Measurements from ENCODE around the gene GRPEL1. TPM values are rescaled to one million over a fixed set of nuclear protein-coding genes. Genes with fewer than 3 reads are reported as not detected.

Gene GRPEL1
- total and polyA plus RNA-seq, 8 donors, result 11.4 to 53.6 (median 25.5) TPM; not detected in 1

DNA sequence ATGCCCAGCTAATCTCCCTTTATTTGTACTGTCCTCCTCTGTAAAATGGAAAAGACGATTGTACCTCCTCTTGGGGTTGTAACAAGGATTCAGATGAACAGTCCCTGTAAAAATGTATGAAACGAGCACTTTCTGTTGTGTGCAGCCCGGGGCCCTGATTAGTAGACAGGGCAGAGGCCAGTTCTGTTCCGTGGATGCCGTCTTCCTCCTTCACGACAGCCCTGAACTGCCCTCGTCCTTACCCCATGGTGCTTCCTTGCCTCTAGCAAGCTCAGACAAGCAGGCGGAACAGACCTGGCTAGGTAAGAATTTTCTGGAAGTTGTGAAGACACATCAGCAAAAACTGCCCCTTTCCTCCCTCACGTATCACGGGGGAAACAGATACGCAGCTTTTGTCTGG, 47.0 kb downstream of the GRPEL1 start:
- WGBS, 5 donors, result 89 to 93% (median 92%) methylated on average over 11 of the region's 11 CpGs
- Histone ChIP-seq H3K36me3 (peaks cover 64 to 100% (median 96%) of the 10 kb centered on the region in 4 donors), H3K4me3 (no peak overlapping the region), H3K27me3 (no peaks in the 10 kb centered on the region), H3K9me3 (no peaks in the 10 kb centered on the region), H3K4me1 (no peaks in the 10 kb centered on the region), H3K27ac (no peak overlapping the region)
- intact Hi-C loops (cut with DNase I; ENCODE audit: low total_unique reads), result no loop called here
- no peak for DNase-seq
- TF ChIP-seq EP300 (IDR thresholded peaks at IDR 0.05) (no peak), POLR2A (IDR thresholded peaks at IDR 0.05) (no peak), POLR2AphosphoS5 (IDR thresholded peaks at IDR 0.05) (no peak), CTCF (IDR thresholded peaks at IDR 0.05) (no peak)

GRCh38 chr4:7020290-7020689, 47.6 kb downstream of the GRPEL1 start:
- Histone ChIP-seq H3K4me3 (no peak overlapping the region), H3K4me1 (no peaks in the 10 kb centered on the region), H3K27ac (no peak overlapping the region), H3K36me3 (peaks cover 66 to 100% (median 96%) of the 10 kb centered on the region in 4 donors), H3K27me3 (no peaks in the 10 kb centered on the region), H3K9me3 (no peaks in the 10 kb centered on the region)
- TF ChIP-seq POLR2AphosphoS5 (IDR thresholded peaks at IDR 0.05) (no peak), POLR2A (IDR thresholded peaks at IDR 0.05) (no peak), EP300 (IDR thresholded peaks at IDR 0.05) (no peak), CTCF (IDR thresholded peaks at IDR 0.05) (no peak)
- 88 to 97% (median 92%) methylated on average over 2 of the region's 2 CpGs for WGBS, 5 donors
- no peak for DNase-seq
- intact Hi-C loops (cut with DNase I; ENCODE audit: low total_unique reads), result no loop called here

DNA sequence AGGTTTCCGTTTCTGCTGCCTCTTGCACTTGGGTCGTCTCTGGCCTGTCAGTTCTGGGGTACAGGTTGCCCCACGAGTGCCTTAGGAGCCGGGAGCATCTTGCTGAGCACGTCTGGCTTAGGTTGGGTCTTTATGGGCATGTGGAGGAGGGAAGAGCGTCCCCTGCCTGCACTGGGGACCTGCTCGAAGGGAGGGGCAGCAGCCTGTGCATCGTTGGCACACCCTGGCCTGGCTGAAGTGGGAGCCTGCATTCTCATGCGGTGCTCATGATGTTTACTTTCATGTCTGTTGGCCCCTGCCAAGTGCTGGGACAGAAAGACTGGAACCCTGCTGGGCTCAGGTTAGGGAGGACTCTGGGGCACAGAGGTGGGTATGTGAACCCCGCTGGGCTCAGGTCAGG, 48.5 kb downstream of the GRPEL1 start:
- Histone ChIP-seq H3K4me3 (no peak overlapping the region), H3K4me1 (no peaks in the 10 kb centered on the region), H3K9me3 (no peaks in the 10 kb centered on the region), H3K27ac (no peak overlapping the region), H3K36me3 (peaks cover 70 to 100% (median 96%) of the 10 kb centered on the region in 4 donors), H3K27me3 (no peaks in the 10 kb centered on the region)
- 88 to 93% (median 89%) methylated on average over 7 to 10 of the region's 10 CpGs for WGBS, 5 donors
- TF ChIP-seq POLR2A (IDR thresholded peaks at IDR 0.05), result no peak
- TF ChIP-seq EP300 (IDR thresholded peaks at IDR 0.05), result no peak
- TF ChIP-seq CTCF (IDR thresholded peaks at IDR 0.05), result no peak
- no peak for TF ChIP-seq POLR2AphosphoS5 (IDR thresholded peaks at IDR 0.05)
- intact Hi-C loops (cut with DNase I; ENCODE audit: low total_unique reads), result no loop called here
- no peak for DNase-seq

DNA sequence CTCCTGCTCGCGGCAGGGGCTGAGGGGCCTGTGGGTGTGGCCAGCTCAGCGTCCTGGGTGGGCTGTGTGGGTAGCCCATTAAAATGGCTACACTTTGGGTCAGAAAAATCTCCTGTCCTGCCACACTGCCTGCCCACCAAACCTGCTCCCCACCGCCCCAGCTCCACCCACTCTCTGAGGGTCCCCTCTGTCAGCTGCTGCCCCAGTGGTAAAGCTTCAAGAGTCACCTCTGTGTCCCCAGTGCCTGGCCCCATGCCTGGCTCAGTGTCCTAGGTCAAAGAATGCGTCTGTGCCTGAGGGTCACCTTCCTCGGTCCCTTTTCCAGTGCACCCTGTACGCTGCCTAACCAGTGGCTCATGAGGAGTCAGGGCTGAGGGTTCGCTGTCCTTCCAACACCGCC, 49.6 kb downstream of the GRPEL1 start:
- intact Hi-C loops (cut with DNase I; ENCODE audit: low total_unique reads), result no loop called here
- Histone ChIP-seq H3K36me3 (peaks cover 61 to 100% (median 96%) of the 10 kb centered on the region in 4 donors), H3K9me3 (no peaks in the 10 kb centered on the region), H3K27me3 (no peaks in the 10 kb centered on the region), H3K4me1 (no peaks in the 10 kb centered on the region), H3K4me3 (no peak overlapping the region), H3K27ac (peak overlapping the region in 1 of 5 donors; percentile 21)
- 84 to 95% (median 88%) methylated on average over 7 to 9 of the region's 9 CpGs for WGBS, 5 donors
- no peak for TF ChIP-seq POLR2A (IDR thresholded peaks at IDR 0.05)
- no peak for DNase-seq

- H3K4me3 ChIP-seq, result no peak overlapping the region
- WGBS, 5 donors, result 82 to 91% (median 87%) methylated on average over 6 of the region's 6 CpGs
- no peaks in the 10 kb centered on the region for H3K9me3 ChIP-seq
- intact Hi-C loops (cut with DNase I; ENCODE audit: low total_unique reads), result no loop called here
- DNase-seq, result no peak
- no peaks in the 10 kb centered on the region for H3K27me3 ChIP-seq
- no peaks in the 10 kb centered on the region for H3K4me1 ChIP-seq
- TF ChIP-seq POLR2A (IDR thresholded peaks at IDR 0.05) (no peak), EP300 (IDR thresholded peaks at IDR 0.05) (no peak), CTCF (IDR thresholded peaks at IDR 0.05) (no peak), POLR2AphosphoS5 (IDR thresholded peaks at IDR 0.05) (no peak)
- no peak overlapping the region for H3K27ac ChIP-seq
- peaks cover 59 to 100% (median 96%) of the 10 kb centered on the region in 4 donors for H3K36me3 ChIP-seq
Measured at GRCh38 chr4:7017446-7018048, 50.3 kb downstream of the GRPEL1 start.
